ENCODE results near the gene OR1J2.

OR1J2 gene

DNA sequence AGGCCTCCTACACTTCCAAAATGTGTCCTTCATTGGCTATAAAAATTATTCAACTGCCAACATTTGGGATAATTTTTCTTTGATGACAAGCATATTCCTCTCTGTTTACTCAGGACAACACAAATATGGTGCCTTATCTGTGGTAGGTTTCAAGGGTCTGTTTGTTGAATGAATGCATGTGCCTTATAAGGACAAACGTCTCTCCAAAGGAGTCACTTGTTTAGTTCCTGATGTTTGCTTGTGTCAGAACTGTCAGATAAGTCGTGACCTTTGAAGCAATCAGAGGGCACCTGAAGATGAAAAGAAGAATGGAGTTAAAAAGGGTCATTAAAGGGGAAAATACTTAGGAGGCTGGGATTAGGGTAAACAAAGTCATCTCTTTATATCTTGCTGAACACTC lies 3.6 kb upstream of the OR1J2 start:
- ATAC-seq = no peak
- TF ChIP-seq, protein P1, sequence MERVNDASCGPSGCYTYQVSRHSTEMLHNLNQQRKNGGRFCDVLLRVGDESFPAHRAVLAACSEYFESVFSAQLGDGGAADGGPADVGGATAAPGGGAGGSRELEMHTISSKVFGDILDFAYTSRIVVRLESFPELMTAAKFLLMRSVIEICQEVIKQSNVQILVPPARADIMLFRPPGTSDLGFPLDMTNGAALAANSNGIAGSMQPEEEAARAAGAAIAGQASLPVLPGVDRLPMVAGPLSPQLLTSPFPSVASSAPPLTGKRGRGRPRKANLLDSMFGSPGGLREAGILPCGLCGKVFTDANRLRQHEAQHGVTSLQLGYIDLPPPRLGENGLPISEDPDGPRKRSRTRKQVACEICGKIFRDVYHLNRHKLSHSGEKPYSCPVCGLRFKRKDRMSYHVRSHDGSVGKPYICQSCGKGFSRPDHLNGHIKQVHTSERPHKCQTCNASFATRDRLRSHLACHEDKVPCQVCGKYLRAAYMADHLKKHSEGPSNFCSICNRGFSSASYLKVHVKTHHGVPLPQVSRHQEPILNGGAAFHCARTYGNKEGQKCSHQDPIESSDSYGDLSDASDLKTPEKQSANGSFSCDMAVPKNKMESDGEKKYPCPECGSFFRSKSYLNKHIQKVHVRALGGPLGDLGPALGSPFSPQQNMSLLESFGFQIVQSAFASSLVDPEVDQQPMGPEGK (CRISPR knock-in tag; IDR thresholded peaks at IDR 0.05; ENCODE audit: borderline replicate concordance) = no peak
- TF ChIP-seq CSDC2 (CRISPR knock-in tag; IDR thresholded peaks at IDR 0.05) (no peak), RARB (CRISPR knock-in tag; IDR thresholded peaks at IDR 0.05) (no peak), ZNF8 (CRISPR knock-in tag; IDR thresholded peaks at IDR 0.05) (no peak)
- TF ChIP-seq, protein P2, sequence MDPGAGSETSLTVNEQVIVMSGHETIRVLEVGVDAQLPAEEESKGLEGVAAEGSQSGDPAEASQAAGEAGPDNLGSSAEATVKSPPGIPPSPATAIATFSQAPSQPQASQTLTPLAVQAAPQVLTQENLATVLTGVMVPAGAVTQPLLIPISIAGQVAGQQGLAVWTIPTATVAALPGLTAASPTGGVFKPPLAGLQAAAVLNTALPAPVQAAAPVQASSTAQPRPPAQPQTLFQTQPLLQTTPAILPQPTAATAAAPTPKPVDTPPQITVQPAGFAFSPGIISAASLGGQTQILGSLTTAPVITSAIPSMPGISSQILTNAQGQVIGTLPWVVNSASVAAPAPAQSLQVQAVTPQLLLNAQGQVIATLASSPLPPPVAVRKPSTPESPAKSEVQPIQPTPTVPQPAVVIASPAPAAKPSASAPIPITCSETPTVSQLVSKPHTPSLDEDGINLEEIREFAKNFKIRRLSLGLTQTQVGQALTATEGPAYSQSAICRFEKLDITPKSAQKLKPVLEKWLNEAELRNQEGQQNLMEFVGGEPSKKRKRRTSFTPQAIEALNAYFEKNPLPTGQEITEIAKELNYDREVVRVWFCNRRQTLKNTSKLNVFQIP (CRISPR knock-in tag; IDR thresholded peaks at IDR 0.05; ENCODE audit: borderline replicate concordance, low read depth) = no peak

DNA sequence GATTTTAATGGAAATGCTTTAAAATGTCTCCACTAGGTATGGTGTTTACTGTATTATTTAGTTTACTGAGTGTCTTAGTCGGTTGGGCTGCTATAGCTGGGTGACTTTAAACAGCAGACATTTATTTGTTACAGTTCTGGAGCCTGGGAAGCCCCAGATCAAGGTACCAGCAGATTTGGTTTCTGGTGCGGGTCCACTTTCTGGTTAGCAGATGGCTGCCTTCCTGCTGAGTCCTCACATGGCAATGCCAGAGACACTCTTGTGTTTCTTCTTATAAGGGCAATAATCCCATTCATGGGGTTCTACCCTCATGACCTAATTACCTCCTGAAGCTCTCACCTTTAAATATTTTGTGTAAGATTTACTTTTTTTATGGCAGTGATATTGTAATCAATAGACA lies 7.6 kb downstream of the OR1J2 start:
- TF ChIP-seq, protein P1 (CRISPR knock-in tag; IDR thresholded peaks at IDR 0.05; ENCODE audit: borderline replicate concordance) = no peak
- TF ChIP-seq, protein P3, sequence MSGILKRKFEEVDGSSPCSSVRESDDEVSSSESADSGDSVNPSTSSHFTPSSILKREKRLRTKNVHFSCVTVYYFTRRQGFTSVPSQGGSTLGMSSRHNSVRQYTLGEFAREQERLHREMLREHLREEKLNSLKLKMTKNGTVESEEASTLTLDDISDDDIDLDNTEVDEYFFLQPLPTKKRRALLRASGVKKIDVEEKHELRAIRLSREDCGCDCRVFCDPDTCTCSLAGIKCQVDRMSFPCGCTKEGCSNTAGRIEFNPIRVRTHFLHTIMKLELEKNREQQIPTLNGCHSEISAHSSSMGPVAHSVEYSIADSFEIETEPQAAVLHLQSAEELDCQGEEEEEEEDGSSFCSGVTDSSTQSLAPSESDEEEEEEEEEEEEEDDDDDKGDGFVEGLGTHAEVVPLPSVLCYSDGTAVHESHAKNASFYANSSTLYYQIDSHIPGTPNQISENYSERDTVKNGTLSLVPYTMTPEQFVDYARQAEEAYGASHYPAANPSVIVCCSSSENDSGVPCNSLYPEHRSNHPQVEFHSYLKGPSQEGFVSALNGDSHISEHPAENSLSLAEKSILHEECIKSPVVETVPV (CRISPR knock-in tag; IDR thresholded peaks at IDR 0.05) = no peak
- TF ChIP-seq ZFP3 (CRISPR knock-in tag; IDR thresholded peaks at IDR 0.05) (no peak), ISL1 (CRISPR knock-in tag; IDR thresholded peaks at IDR 0.05) (no peak), TOX (CRISPR knock-in tag; IDR thresholded peaks at IDR 0.05; ENCODE audit: borderline replicate concordance) (no peak), ZNF565 (CRISPR knock-in tag; conservative IDR thresholded peaks at IDR 0.05; ENCODE audit: low read depth) (no peak), OSR1 (CRISPR knock-in tag; IDR thresholded peaks at IDR 0.05) (no peak), RARB (CRISPR knock-in tag; IDR thresholded peaks at IDR 0.05) (no peak), TCF4 (CRISPR knock-in tag; IDR thresholded peaks at IDR 0.05; ENCODE audit: borderline replicate concordance) (no peak)
- ATAC-seq = no peak

DNA sequence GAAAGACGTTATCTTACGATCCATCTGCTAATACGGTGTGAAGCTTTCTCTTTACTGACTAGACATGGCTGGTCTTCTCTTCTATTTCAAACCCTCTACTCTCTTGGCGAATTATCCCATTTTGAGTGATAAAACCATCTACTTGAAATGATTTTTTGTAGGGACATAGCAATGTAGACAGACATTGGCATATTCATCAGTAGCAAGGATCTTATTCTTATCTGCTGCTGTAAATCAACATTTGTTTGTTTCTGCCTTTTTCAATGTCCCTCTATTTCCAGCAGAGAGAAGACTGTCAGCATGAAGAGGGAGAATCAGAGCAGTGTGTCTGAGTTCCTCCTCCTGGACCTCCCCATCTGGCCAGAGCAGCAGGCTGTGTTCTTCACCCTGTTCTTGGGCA lies 8.2 kb downstream of the OR1J2 start, which contains the start of gene OR1J4:
OR1J4 (plus strand) TSS at position 301 of the 400 bp plus-strand sequence; CDS start at position 301, 0 bp downstream.
- TF ChIP-seq ZFP3 (CRISPR knock-in tag; IDR thresholded peaks at IDR 0.05) = no peak
- TF ChIP-seq, protein P3 (CRISPR knock-in tag; IDR thresholded peaks at IDR 0.05) = no peak
- no peak for TF ChIP-seq CSDC2 (CRISPR knock-in tag; IDR thresholded peaks at IDR 0.05)
- TF ChIP-seq, protein P1 (CRISPR knock-in tag; IDR thresholded peaks at IDR 0.05; ENCODE audit: borderline replicate concordance) = no peak
- TF ChIP-seq GLIS3 (CRISPR knock-in tag; IDR thresholded peaks at IDR 0.05) = no peak
- no peak for TF ChIP-seq ARNTL (CRISPR knock-in tag; IDR thresholded peaks at IDR 0.05; ENCODE audit: borderline replicate concordance, low read depth)
- no peak for TF ChIP-seq ZNF70 (CRISPR knock-in tag; IDR thresholded peaks at IDR 0.05)
- TF ChIP-seq, protein P4, sequence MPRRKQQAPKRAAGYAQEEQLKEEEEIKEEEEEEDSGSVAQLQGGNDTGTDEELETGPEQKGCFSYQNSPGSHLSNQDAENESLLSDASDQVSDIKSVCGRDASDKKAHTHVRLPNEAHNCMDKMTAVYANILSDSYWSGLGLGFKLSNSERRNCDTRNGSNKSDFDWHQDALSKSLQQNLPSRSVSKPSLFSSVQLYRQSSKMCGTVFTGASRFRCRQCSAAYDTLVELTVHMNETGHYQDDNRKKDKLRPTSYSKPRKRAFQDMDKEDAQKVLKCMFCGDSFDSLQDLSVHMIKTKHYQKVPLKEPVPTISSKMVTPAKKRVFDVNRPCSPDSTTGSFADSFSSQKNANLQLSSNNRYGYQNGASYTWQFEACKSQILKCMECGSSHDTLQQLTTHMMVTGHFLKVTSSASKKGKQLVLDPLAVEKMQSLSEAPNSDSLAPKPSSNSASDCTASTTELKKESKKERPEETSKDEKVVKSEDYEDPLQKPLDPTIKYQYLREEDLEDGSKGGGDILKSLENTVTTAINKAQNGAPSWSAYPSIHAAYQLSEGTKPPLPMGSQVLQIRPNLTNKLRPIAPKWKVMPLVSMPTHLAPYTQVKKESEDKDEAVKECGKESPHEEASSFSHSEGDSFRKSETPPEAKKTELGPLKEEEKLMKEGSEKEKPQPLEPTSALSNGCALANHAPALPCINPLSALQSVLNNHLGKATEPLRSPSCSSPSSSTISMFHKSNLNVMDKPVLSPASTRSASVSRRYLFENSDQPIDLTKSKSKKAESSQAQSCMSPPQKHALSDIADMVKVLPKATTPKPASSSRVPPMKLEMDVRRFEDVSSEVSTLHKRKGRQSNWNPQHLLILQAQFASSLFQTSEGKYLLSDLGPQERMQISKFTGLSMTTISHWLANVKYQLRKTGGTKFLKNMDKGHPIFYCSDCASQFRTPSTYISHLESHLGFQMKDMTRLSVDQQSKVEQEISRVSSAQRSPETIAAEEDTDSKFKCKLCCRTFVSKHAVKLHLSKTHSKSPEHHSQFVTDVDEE (CRISPR knock-in tag; IDR thresholded peaks at IDR 0.05) = no peak
- no peak for TF ChIP-seq SNAI2 (CRISPR knock-in tag; IDR thresholded peaks at IDR 0.05)

More for the DNA sequence above, 8.2 kb downstream of the OR1J2 start, which contains the start of gene OR1J4:
- no peak for ATAC-seq
